ENCODE data around the gene ZNF365.

- no peak for TF ChIP-seq CTCF (IDR thresholded peaks at IDR 0.05)
- no peak for TF ChIP-seq EZH2 (IDR thresholded peaks at IDR 0.05)
Measured at GRCh38 chr10:62393237-62393636, 19.1 kb downstream of the ZNF365 start.
